Astrocyte (in vitro differentiated cells and primary cell): ENCODE data around the gene RPUSD4.

Experiments used
- EZH2 ChIP-seq: IDR thresholded peaks from 2 replicates; pipeline ENCODE4 v1.6.1; 2012; ENCODE audit warnings: mild to moderate bottlenecking, low read length, inconsistent platforms; ENCODE audit not compliant: insufficient read depth
- TF ChIP-seq, protein P1 (sequence below): IDR thresholded peaks from 2 replicates; pipeline ENCODE4 v1.5.1; 2011; ENCODE audit warnings: low read depth, mild to moderate bottlenecking, inconsistent platforms, low read length, moderate library complexity; ENCODE audit not compliant: insufficient read depth

DNA sequence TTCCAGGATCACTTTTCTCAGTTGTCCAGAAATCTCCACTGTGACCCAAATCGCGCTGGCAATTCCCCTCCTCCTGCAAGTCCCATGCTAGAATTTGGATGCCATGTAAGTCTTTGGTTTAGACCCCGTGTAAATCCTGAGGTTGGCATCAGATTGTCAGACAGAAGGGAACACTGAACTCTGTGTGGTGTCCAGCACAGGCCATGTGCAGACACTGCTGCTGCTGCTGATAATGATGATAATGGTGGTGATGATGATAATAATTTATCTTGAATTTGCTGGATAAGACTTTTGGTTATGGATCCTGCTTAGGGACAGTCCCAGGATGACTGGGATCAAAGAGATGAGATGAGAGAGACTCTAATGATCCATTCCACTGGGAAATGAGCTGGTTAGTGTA, 45.0 kb downstream of the RPUSD4 start:
- TF ChIP-seq, protein P1, sequence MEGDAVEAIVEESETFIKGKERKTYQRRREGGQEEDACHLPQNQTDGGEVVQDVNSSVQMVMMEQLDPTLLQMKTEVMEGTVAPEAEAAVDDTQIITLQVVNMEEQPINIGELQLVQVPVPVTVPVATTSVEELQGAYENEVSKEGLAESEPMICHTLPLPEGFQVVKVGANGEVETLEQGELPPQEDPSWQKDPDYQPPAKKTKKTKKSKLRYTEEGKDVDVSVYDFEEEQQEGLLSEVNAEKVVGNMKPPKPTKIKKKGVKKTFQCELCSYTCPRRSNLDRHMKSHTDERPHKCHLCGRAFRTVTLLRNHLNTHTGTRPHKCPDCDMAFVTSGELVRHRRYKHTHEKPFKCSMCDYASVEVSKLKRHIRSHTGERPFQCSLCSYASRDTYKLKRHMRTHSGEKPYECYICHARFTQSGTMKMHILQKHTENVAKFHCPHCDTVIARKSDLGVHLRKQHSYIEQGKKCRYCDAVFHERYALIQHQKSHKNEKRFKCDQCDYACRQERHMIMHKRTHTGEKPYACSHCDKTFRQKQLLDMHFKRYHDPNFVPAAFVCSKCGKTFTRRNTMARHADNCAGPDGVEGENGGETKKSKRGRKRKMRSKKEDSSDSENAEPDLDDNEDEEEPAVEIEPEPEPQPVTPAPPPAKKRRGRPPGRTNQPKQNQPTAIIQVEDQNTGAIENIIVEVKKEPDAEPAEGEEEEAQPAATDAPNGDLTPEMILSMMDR: no peak
- no peak for TF ChIP-seq EZH2
